Erythroblast (primary cell): ENCODE data around the gene HPN.
"Not testable (repeated sequence)": the region's sequence is repeated elsewhere in the genome, so short reads cannot be mapped to it uniquely, and the experiment has no call there.

Source experiments
- GATA1 ChIP-seq: IDR thresholded peaks from 2 replicates; pipeline ENCODE4 v1.6.1; 2011; ENCODE audit warnings: low read depth, mild to moderate bottlenecking, control low read depth, low read length, moderate library complexity
- POLR2A ChIP-seq: IDR thresholded peaks from 2 replicates; pipeline ENCODE4 v1.6.1; 2011; ENCODE audit warnings: mild to moderate bottlenecking, low read length

DNA sequence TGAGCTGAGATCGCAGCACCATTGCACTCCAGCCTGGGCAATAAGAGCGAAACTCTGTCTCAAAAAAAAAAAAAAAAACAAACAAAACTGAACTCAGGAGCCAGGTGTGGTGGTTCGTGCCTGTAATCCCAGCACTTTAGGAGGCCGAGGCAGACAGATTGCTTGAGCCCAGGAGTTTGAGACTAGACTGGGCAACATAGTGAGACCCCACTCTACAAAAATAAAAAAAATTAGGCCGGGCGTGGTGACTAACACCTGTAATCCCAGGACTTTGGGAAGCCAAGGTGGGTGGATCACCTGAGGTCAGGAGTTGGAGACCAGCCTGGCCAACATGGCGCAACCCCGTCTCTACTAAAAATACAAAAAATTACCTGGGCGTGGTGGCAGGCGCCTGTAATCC lies 60.4 kb downstream of the HPN start:
- not testable (repeated sequence) for TF ChIP-seq POLR2A, GATA1
